HG02884 (cell line): ENCODE measurements around the gene MSH3.
A peak's percentile ranks its signal among the peaks of the same experiment; 100 is the strongest.
"Not testable (repeated sequence)": the region's sequence is repeated elsewhere in the genome, so short reads cannot be mapped to it uniquely, and the experiment has no call there.

Experiments used
- ATAC-seq: cut with Tn5 transposase; IDR thresholded peaks from one replicate; pipeline ENCODE4 v1.9.1; 2021; ENCODE audit warnings: mild to moderate bottlenecking, moderate library complexity; ENCODE audit not compliant: unreplicated experiment

The MSH3 gene

DNA sequence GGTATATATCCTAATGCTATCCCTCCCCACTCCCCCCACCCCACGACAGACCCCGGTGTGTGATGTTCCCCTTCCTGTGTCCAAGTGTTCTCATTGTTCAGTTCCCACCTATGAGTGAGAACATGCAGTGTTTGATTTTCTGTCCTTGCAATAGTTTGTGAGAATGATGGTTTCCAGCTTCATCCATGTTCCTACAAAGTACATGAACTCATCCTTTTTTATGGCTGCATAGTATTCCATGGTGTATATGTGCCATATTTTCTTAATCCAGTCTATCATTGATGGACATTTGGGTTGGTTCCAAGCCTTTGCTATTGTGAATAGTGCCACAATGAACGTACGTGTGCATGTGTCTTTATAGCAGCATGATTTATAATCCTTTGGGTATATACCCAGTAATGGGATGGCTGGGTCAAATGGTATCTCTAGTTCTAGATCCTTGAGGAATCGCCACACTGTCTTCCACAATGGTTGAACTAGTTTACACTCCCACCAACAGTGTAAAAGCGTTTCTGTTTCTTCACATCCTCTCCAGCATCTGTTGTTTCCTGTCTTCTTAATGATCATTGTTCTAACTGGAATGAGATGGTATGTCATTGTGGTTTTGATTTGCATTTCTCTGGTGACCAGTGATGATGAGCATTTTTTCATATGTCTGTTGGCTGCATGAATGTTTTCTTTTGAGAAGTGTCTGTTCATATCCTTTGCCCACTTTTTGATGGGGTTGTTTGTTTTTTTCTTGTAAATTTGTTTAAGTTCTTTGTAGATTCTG, 186.8 kb downstream of the MSH3 start:
- not testable (repeated sequence) for ATAC-seq

DNA sequence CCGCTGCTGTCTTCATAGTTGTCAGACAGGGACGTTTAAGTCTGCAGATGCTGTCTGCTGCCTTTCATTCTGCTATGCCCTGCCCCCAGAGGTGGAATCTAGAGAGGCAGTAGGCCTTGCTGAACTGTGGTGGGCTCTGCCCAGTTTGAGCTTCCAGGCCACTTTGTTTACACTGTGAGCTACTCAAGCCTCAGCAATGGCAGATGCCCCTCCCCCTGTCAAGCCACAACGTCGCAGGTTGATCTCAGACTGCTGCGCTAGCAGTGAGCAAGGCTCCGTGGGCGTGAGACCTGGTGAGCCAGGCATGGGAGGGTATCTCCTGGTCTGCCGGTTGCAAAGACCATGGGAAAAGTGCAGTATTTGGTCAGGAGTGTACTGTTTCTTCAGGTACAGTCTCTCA, 192.0 kb downstream of the MSH3 start:
- ATAC-seq, result not testable (repeated sequence)

- ATAC-seq, result not testable (repeated sequence)
Observed at GRCh38 chr5:80850168-80850567, 195.7 kb downstream of the MSH3 start.

DNA sequence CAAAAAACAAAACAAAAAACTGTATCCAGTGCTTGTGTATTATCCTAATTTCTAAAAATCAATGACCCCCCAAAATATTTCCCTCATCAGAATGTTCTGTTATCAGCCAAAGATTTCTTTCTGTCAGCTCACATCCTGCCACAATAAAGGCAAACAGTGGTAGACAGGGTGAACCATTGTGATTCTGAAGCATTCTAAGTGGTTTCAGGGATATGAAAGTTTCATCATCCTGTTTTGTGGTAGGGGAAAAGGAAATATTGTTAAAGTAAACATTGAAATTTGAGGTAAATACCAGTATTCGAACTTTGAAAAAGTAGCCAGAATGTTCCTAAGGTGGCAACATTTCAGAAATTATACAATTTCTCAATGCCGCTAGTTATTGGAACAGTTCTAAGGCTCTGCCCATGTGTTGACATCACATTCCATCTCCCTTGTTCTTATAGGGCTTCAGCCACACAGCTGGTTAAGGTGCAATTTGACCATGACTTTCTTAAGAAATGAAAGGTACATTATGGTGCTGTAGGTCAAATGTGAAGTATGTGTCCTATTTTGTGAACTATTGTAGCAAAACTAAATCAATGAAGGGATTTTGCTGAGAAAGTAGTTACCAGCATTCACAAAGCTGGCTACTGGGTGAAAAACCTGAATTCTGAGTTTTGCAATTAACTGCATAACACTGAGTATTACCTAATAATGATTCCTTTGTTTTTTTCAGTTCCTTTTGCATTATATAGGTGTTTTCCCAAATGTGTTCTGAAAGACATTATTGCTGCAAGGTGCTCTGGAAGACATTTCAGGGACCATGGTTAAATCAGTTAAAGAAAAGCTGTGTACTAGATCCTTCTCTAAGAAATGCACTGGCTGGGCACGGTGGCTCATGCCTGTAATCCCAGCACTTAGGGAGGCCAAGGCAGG, 198.1 kb downstream of the MSH3 start:
- no peak for ATAC-seq

GRCh38 chr5:80853413-80853812, 199.0 kb downstream of the MSH3 start:
- no peak for ATAC-seq

DNA sequence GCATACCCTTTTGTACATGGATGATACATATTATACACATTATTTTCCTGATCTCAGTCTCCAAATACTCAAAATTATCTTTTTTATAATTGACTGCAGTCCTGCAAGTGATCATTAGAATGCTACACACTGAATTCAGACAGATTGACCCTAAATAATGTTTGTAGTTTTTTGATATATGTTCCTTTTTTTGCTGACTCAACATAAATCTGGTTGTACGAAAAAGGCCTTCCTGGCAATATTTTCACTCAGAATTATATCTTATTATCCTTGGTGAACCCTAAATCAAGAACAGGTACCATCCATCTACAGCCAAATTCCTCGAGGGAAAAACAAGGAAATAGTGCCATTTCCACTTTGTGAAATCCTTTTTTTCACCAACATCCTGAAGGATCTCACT, 200.1 kb downstream of the MSH3 start:
- ATAC-seq, result no peak

DNA sequence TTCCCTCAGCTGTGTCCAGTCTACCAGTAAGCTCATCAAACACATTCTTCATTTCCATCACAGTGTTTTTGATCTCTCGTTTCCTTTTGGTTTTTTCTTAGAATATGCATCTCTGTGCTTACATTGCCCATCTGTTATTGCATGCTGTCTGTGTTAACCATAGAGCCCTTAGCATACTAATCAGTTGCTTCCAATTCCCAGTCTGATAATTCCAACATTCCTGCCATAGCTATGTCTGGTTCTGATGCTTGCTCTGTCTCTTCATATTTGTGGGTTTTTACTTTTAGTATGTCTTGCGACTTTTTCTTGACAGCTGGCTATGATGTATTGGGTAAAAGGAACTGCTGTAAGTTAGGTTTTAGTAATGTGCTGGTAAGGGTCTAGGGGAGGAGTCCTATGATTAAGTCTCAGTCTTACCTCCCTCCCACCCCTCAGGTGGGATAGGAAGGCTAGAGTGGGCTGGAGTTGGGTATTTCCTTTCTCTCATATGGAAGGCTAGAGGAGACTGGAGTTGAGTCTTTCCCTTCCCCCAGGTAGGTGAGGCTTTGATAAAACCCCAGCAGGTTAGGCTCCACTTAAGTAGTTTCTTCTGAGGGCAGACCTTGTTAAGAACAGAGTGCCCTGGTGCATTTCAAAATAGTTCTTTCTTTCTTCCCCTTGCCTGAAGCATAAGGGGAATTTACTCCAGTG, 206.6 kb downstream of the MSH3 start:
- no peak for ATAC-seq

GRCh38 chr5:80863708-80864107, 209.3 kb downstream of the MSH3 start:
- no peak for ATAC-seq

- no peak for ATAC-seq
Observed at GRCh38 chr5:80864109-80864508, 209.7 kb downstream of the MSH3 start.

- peak; percentile 90 for ATAC-seq
Observed at GRCh38 chr5:80864706-80865435, 210.4 kb downstream of the MSH3 start.

DNA sequence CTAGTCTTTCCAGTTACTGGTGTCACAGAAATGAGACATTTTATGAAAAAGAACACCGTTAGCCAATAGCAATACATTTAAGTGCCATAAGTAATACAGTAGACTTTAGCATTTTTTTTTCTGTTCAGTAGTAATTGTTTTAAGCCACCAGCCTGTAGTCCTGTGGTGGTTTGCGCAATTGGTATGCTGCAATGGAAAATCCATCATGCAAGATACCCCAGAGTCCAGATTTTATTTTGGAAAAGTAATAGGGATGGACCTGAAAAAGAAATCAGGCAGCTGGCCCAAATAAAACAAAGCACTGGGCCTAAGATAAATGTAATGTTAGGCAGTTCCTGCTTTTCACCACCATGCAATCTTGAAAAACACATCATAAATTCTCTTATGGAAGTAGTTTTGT, 211.1 kb downstream of the MSH3 start:
- ATAC-seq, result no peak

GRCh38 chr5:80866371-80866770, 211.9 kb downstream of the MSH3 start:
- ATAC-seq, result no peak

DNA sequence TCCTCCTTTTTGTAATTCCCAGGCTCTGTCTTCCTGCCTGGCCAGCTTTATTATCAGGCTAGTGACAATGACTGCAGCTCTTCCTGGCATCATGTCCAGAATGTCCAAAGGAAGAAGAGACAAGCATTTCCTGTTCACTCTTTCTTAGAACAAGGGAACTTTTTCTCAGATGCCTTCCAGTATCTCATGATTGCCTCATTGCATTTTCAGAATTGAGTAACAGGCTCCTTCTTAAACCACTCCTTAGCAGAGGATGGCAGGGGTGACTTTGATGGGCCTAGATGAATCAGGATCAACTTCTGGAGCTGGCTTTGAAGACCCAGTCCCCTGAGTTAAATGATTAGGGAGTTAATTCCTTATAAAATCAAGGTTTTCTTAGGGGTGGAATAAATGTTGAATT, 212.8 kb downstream of the MSH3 start:
- no peak for ATAC-seq

DNA sequence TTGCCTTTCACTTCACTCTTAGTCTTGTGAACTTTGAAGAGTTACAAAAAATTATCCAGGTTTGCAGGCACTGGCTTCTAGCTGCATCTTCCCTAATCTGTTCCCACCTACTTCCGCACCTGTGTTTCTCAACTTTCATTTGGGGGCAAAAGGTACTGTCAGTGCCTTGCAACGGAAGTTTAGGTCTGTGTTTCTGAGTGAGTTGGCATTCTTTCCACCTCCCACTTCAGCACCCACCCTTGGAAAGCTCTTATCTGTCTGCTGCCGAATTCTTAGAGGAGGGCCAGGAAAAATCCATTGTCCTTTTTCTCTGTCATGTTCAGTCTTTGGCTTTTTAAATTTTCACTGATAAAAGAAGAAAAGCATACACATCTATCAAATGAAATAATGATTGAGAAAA, 216.0 kb downstream of the MSH3 start:
- no peak for ATAC-seq

GRCh38 chr5:80871541-80871961, 217.1 kb downstream of the MSH3 start:
- ATAC-seq, result no peak

GRCh38 chr5:80874162-80874561, 219.7 kb downstream of the MSH3 start:
- no peak for ATAC-seq

DNA sequence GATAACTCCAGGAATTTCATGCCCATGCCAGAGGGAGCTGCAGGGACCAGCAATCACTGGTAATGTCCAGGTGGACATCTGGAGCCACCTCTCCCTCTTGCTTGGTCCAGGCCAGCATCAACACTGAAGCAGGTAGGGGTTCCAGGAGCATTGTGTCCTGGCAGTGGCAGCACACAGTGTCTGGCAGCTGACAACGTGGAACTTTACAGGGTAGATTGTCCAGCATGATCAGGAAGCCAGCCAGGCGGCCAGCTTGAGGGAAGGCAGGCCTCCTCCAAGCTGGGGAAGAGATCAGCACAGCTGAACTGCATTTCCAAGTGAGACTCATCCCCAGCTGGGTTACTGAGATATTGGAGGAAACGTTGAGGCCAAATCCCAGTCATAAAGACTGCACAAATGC, 223.1 kb downstream of the MSH3 start:
- no peak for ATAC-seq

GRCh38 chr5:80881726-80882125, 227.3 kb downstream of the MSH3 start:
- no peak for ATAC-seq

DNA sequence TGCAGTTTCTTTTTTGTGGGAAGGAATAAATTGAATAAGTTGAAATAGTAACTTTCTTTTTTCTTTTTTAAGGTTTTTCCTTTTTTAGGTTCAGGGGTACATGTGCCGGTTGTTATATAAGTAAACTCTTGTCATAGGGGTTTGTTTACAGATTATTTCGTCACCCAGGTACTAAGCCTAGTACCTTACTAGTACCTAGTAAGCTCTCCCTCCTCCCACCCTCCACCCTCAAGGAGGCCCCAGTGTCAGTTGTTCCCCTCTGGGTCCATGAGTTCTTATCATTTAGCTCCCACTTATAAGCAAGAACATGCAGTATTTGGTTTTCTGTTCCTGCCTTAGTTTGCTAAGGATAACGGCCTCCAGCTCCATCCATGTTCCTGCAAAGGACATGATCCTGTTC, 228.9 kb downstream of the MSH3 start:
- not testable (repeated sequence) for ATAC-seq

GRCh38 chr5:80884086-80884813, 229.8 kb downstream of the MSH3 start:
- no peak for ATAC-seq
